HG03378 (cell line): ENCODE data around the gene DEFB128.

Experiments
- ATAC-seq: cut with Tn5 transposase; IDR thresholded peaks from one replicate; pipeline ENCODE4 v1.9.1; 2021; ENCODE audit warnings: mild to moderate bottlenecking, moderate library complexity; ENCODE audit not compliant: unreplicated experiment

The DEFB128 gene

GRCh38 chr20:157154-157553, 32.4 kb downstream of the DEFB128 start, which contains the start of gene DEFB127:
DEFB127 (plus strand) TSS chr20:157454; CDS start chr20:157545, 91 bp downstream.
- no peak for ATAC-seq

DNA sequence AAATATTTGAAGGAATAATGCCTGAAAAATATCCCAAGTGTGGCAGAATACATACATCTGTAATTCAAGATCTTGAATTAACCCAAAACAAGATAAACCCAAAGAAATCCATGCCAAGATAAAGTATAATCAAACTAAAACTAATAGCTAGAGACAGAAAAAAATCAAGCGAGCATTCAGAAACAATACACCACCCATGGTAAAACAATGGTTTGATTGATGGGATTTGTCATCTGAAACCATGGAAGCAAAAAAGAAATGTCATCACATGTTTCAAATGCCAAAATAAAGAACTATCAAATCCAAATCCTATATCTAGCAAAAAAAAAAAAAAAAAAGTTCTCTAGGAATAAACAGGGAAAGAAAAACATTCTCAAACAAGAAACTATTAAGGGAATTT, 37.4 kb downstream of the DEFB128 start:
- no peak for ATAC-seq

- no peak for ATAC-seq
These were observed 43.6 kb downstream of the DEFB128 start for GRCh38 chr20:145877-146276.

- ATAC-seq, result no peak
These were observed 47.2 kb downstream of the DEFB128 start, which contains the start of gene DEFB126 for GRCh38 chr20:142290-142689. DEFB126 (plus strand) TSS chr20:142590; CDS start chr20:142629, 39 bp downstream.
